IMR-90 (cell line): ENCODE measurements around the gene KCNH2. TPM values are rescaled to one million over a fixed set of nuclear protein-coding genes. Genes with fewer than 3 reads are reported as not detected.

Experiments used
- ATAC-seq: fragments of 200-7000 bp; cut with Tn5 transposase; 2 replicates; pipeline ENCODE4 v1.9.1; 2020; ENCODE audit warnings: low read depth, mild to moderate bottlenecking, moderate library complexity
- BruUV-seq: library from RNA; stranded (reverse); fragments of 400-500 nt; replicated peaks from 2 replicates; lab custom pipeline; 2021; lab: Mats Ljungman, UMichigan
- CTCF ChIA-PET: fragments of 300-600 bp; formaldehyde crosslinking; extraction: SDS; loops from one replicate; lab custom pipeline; 2021; ENCODE audit warnings: antibody characterized with exemption; lab: Yijun Ruan, JAX
- POLR2A ChIA-PET: fragments of 300-600 bp; sonication (Branson Sonifier 250); formaldehyde crosslinking; loops from one replicate; lab custom pipeline; 2022; ENCODE audit warnings: antibody characterized with exemption; ENCODE audit not compliant: unreplicated experiment; lab: Charles Lee
- DNase-seq: peaks from one replicate; pipeline ENCODE4 v3.0.0; 2013
- H2AFZ ChIP-seq: replicated peaks from 2 replicates; pipeline ENCODE3; 2013; ENCODE audit warnings: low read length, mild to moderate bottlenecking; ENCODE audit not compliant: poor library complexity
- H2AK5ac ChIP-seq: 2 replicates; pipeline ENCODE4 v1.6.1; 2013; ENCODE audit warnings: low read depth, low read length, inconsistent platforms
- H2AK9ac ChIP-seq: replicated peaks from 2 replicates; pipeline ENCODE3; 2013; ENCODE audit warnings: mild to moderate bottlenecking, low read depth, low read length, moderate library complexity; ENCODE audit not compliant: poor library complexity
- H2BK120ac ChIP-seq: 2 replicates; pipeline ENCODE4 v1.6.1; 2013; ENCODE audit warnings: low read depth, low read length, inconsistent platforms
- H2BK15ac ChIP-seq: 3 replicates; pipeline ENCODE4 v1.6.1; 2013; ENCODE audit warnings: low read depth, low read length, inconsistent platforms
- H2BK20ac ChIP-seq: 2 replicates; pipeline ENCODE4 v1.6.1; 2013; ENCODE audit warnings: low read depth, mild to moderate bottlenecking, inconsistent platforms, low read length, moderate library complexity
- H2BK5ac ChIP-seq: 2 replicates; pipeline ENCODE4 v1.6.1; 2013; ENCODE audit warnings: mild to moderate bottlenecking, low read depth, low read length, inconsistent platforms; ENCODE audit not compliant: poor library complexity, severe bottlenecking
- H3K14ac ChIP-seq: replicated peaks from 2 replicates; pipeline ENCODE4 v1.6.1; 2013; ENCODE audit warnings: low read depth, low read length, inconsistent platforms
- H3K18ac ChIP-seq: 2 replicates; pipeline ENCODE4 v1.6.1; 2013; ENCODE audit warnings: low read depth, low read length, control low read depth
- H3K23ac ChIP-seq: 2 replicates; pipeline ENCODE4 v1.6.1; 2013; ENCODE audit warnings: low read depth, low read length, inconsistent platforms
- H3K27ac ChIP-seq: 2 replicates; pipeline ENCODE4 v1.5.1; 2013; ENCODE audit warnings: mild to moderate bottlenecking, control low read depth, low read length; ENCODE audit not compliant: insufficient read depth
- H3K27me3 ChIP-seq: 2 replicates; pipeline ENCODE4 v1.6.1; 2013; ENCODE audit warnings: low read length; ENCODE audit not compliant: control insufficient read depth, insufficient read depth
- H3K36me3 ChIP-seq: 2 replicates; pipeline ENCODE4 v1.6.1; 2013; ENCODE audit warnings: low read length, mixed read lengths; ENCODE audit not compliant: control insufficient read depth, insufficient read depth
- H3K4ac ChIP-seq: 2 replicates; pipeline ENCODE4 v1.6.1; 2013; ENCODE audit warnings: low read depth, low read length, inconsistent platforms
- H3K4me1 ChIP-seq: 2 replicates; pipeline ENCODE4 v1.6.1; 2013; ENCODE audit warnings: low read length, mixed read lengths; ENCODE audit not compliant: control insufficient read depth, insufficient read depth
- H3K4me2 ChIP-seq: 2 replicates; pipeline ENCODE4 v1.6.1; 2013; ENCODE audit warnings: low read depth, mild to moderate bottlenecking, control low read depth, low read length, moderate library complexity
- H3K4me3 ChIP-seq: 2 replicates; pipeline ENCODE4 v1.5.1; 2013; ENCODE audit warnings: low read depth, mild to moderate bottlenecking, control low read depth, low read length, moderate library complexity; ENCODE audit not compliant: insufficient read depth
- H3K56ac ChIP-seq: 2 replicates; pipeline ENCODE4 v1.6.1; 2013; ENCODE audit warnings: low read length, inconsistent platforms; ENCODE audit not compliant: insufficient read depth; ENCODE audit errors: extremely low read depth
- H3K79me1 ChIP-seq, 2 experiments: 2 replicates each; pipeline ENCODE4 v1.6.1; 2013; ENCODE audit warnings: low read length in 2 of 2, inconsistent platforms in 1 of 2, low read depth in 1 of 2
- H3K9ac ChIP-seq: 2 replicates; pipeline ENCODE4 v1.6.1; 2013; ENCODE audit warnings: low read depth, low read length, control low read depth
- H3K9me1 ChIP-seq: 2 replicates; pipeline ENCODE4 v1.6.1; 2013; ENCODE audit warnings: low read length, inconsistent platforms; ENCODE audit not compliant: insufficient read depth
- H3K9me3 ChIP-seq: 2 replicates; pipeline ENCODE4 v1.6.1; 2013; ENCODE audit warnings: low read length; ENCODE audit not compliant: control insufficient read depth, insufficient read depth
- H4K20me1 ChIP-seq: 2 replicates; pipeline ENCODE4 v1.6.1; 2013; ENCODE audit warnings: low read length, inconsistent platforms; ENCODE audit not compliant: insufficient read depth
- H4K5ac ChIP-seq: 2 replicates; pipeline ENCODE4 v1.6.1; 2013; ENCODE audit warnings: mild to moderate bottlenecking, low read depth, low read length, control low read depth
- H4K8ac ChIP-seq, 2 experiments: 2 replicates each; pipeline ENCODE4 v1.6.1; 2013; ENCODE audit warnings: low read depth in 2 of 2, low read length in 2 of 2, control low read depth in 1 of 2, inconsistent platforms in 1 of 2
- H4K91ac ChIP-seq: 2 replicates; pipeline ENCODE4 v1.6.1; 2013; ENCODE audit warnings: low read depth, low read length, inconsistent platforms; ENCODE audit not compliant: insufficient read depth
- BHLHE40 ChIP-seq: fragments of 150-350 bp; IDR thresholded peaks from 2 replicates; pipeline ENCODE4 v1.6.1; 2016; ENCODE audit warnings: mild to moderate bottlenecking, low read depth, low read length
- CEBPB ChIP-seq: IDR thresholded peaks from 2 replicates; pipeline ENCODE4 v1.6.1; 2012; ENCODE audit warnings: low read depth, low read length, improper control_type of control experiment
- CHD1 ChIP-seq: IDR thresholded peaks from 2 replicates; pipeline ENCODE4 v1.6.1; 2012; ENCODE audit warnings: low read depth, low read length, improper control_type of control experiment
- CTCF ChIP-seq: conservative IDR thresholded peaks from 2 replicates; pipeline ENCODE4 v1.5.1; 2012; ENCODE audit warnings: mild to moderate bottlenecking, low read depth, low read length, improper control_type of control experiment
- ELK1 ChIP-seq: fragments of 150-350 bp; IDR thresholded peaks from 2 replicates; pipeline ENCODE4 v1.6.1; 2016; ENCODE audit warnings: low read depth, mild to moderate bottlenecking, low read length, moderate library complexity, borderline replicate concordance
- FOS ChIP-seq: fragments of 150-350 bp; IDR thresholded peaks from 2 replicates; pipeline ENCODE4 v1.6.1; 2016; ENCODE audit warnings: low read depth, low read length
- MAFK ChIP-seq: IDR thresholded peaks from 2 replicates; pipeline ENCODE4 v1.6.1; 2012; ENCODE audit warnings: low read depth, low read length, improper control_type of control experiment
- MAZ ChIP-seq: IDR thresholded peaks from 2 replicates; pipeline ENCODE4 v1.6.1; 2012; ENCODE audit warnings: low read depth, mild to moderate bottlenecking, low read length, improper control_type of control experiment, moderate library complexity, borderline replicate concordance
- MXI1 ChIP-seq: IDR thresholded peaks from 2 replicates; pipeline ENCODE4 v1.6.1; 2012; ENCODE audit warnings: low read depth, mild to moderate bottlenecking, low read length, moderate library complexity, borderline replicate concordance
- NFE2L2 ChIP-seq: fragments of 150-350 bp; IDR thresholded peaks from 2 replicates; pipeline ENCODE4 v1.6.1; 2016; ENCODE audit warnings: low read depth, mild to moderate bottlenecking, low read length
- POLR2A ChIP-seq: IDR thresholded peaks from 2 replicates; pipeline ENCODE4 v1.6.1; 2012; ENCODE audit warnings: mild to moderate bottlenecking, low read depth, low read length
- RAD21 ChIP-seq: IDR thresholded peaks from 2 replicates; pipeline ENCODE4 v1.6.1; 2012; ENCODE audit warnings: low read length, improper control_type of control experiment
- RCOR1 ChIP-seq: IDR thresholded peaks from 2 replicates; pipeline ENCODE4 v1.6.1; 2012; ENCODE audit warnings: mild to moderate bottlenecking, low read length, improper control_type of control experiment; ENCODE audit not compliant: insufficient replicate concordance
- RFX5 ChIP-seq: IDR thresholded peaks from 2 replicates; pipeline ENCODE4 v1.8.0; 2012; ENCODE audit warnings: low read depth, mild to moderate bottlenecking, low read length, moderate library complexity
- SMC3 ChIP-seq: fragments of 150-350 bp; IDR thresholded peaks from 2 replicates; pipeline ENCODE4 v1.6.1; 2016; ENCODE audit warnings: low read depth, mild to moderate bottlenecking, antibody characterized with exemption, low read length, moderate library complexity
- USF2 ChIP-seq: fragments of 150-350 bp; IDR thresholded peaks from 2 replicates; pipeline ENCODE4 v1.6.1; 2017; ENCODE audit warnings: mild to moderate bottlenecking, antibody characterized with exemption, low read length, low read depth
- WGBS, 2 experiments: methylation state at CpG; one replicate each; pipeline versions ENCODE4 v1.1.5 to v1.1.7; 2013; ENCODE audit warnings: missing lambda C conversion rate in 2 of 2; ENCODE audit not compliant: insufficient read length in 1 of 2; ENCODE audit errors: extremely low coverage in 2 of 2; 5-methylcytosine and 5-hydroxymethylcytosine counted together
- dilution Hi-C: fragments of 300-500 bp; cut with HindIII; formaldehyde crosslinking; loops from one replicate; pipeline ENCODE4 v1.14.3; 2018; ENCODE audit warnings: low sequenced_read_pairs; ENCODE audit not compliant: unreplicated experiment
- in situ Hi-C: fragments of 300-500 bp; cut with MboI; formaldehyde crosslinking; loops from 3 replicates; pipeline ENCODE4 v1.14.3; 2019; ENCODE audit warnings: low sequenced_read_pairs, inconsistent platforms, mixed read lengths
- intact Hi-C: fragments of 100-400 bp; cut with micrococcal nuclease; formaldehyde crosslinking; loops from 2 replicates; pipeline ENCODE4 v1.10.0; 2022
- polyA plus RNA-seq, 3 experiments: library from polyadenylated mRNA; depleted of rRNA; stranded (reverse); fragments of >200 nt; gene quantifications; 2 replicates each; pipeline ENCODE4 v1.2.3, GENCODE V29; 2012; ENCODE audit warnings: low replicate concordance in 1 of 3
- total RNA-seq: library from RNA; depleted of rRNA; stranded (reverse); fragments of >200 nt; gene quantifications from 2 replicates; pipeline ENCODE4 v1.2.3, GENCODE V29; 2012

KCNH2 gene
- total and polyA plus RNA-seq, 2 of the 4 experiments (the other 2 are of a cell fraction) = 0.90 to 2.1 TPM

GRCh38 chr7:150981644-150982043, 3.5 kb upstream of the KCNH2 start:
- H4K20me1 ChIP-seq = no peaks in the 10 kb centered on the region; the same call in 1 of the 2 replicates
- no peak for DNase-seq
- H3K4me3 ChIP-seq = no peak overlapping the region
- dilution Hi-C loops (no loop called here), intact Hi-C loops (no loop called here), in situ Hi-C loops (loop anchor here (25.0 kb wide), 1 partner anchor 569 kb away; a partner anchor contains a TSS)
- H3K36me3 ChIP-seq = no peaks in the 10 kb centered on the region
- no peaks in the 10 kb centered on the region for H3K9me1 ChIP-seq
- H2AK5ac ChIP-seq = no peak overlapping the region
- no TSS peak for BruUV-seq
- peaks cover 44% of the 10 kb centered on the region for H3K27me3 ChIP-seq
- H3K18ac ChIP-seq = no peak overlapping the region
- peaks cover 10% of the 10 kb centered on the region; the same call in 1 of the 2 replicates for H3K4me1 ChIP-seq
- no peak overlapping the region for H3K14ac ChIP-seq
- H3K4me2 ChIP-seq = no peak overlapping the region
- H2AK9ac ChIP-seq = no peak overlapping the region
- POLR2A ChIA-PET = no interaction called here
- H4K8ac ChIP-seq = no peak overlapping the region
- H3K79me1 ChIP-seq = no peaks in the 10 kb centered on the region
- H2BK20ac ChIP-seq = no peak overlapping the region
- H4K5ac ChIP-seq = no peak overlapping the region
- H3K4ac ChIP-seq = no peak overlapping the region
- no peak overlapping the region for H3K56ac ChIP-seq
- 36% methylated on average over 3 of the region's 6 CpGs; no CpG with 5 or more reads in 1 of the 2 experiments for WGBS, 2 experiments
- H4K91ac ChIP-seq = no peak overlapping the region
- no peak overlapping the region for H2BK15ac ChIP-seq
- TF ChIP-seq BHLHE40 (no peak), RAD21 (no peak), USF2 (no peak), NFE2L2 (no peak), RFX5 (no peak), RCOR1 (no peak), MXI1 (no peak), MAFK (no peak), SMC3 (no peak), CEBPB (no peak), MAZ (no peak), CTCF (no peak), FOS (no peak), POLR2A (no peak), CHD1 (no peak), ELK1 (no peak)
- CTCF ChIA-PET = no interaction called here
- no peak overlapping the region for H2BK5ac ChIP-seq
- no peak for ATAC-seq
- no peak overlapping the region for H2BK120ac ChIP-seq
- H3K9ac ChIP-seq = no peak overlapping the region
- no peaks in the 10 kb centered on the region for H3K9me3 ChIP-seq
- H3K27ac ChIP-seq = no peak overlapping the region
- no peak overlapping the region for H3K23ac ChIP-seq
- H2AFZ ChIP-seq = no peak overlapping the region
